KMS-11 (cell line): ENCODE results near the gene PHACTR4.

Source experiments
- H2AFZ ChIP-seq: fragments of 200-600 bp; sonication (generic); 2 replicates; pipeline ENCODE4 v1.6.1; 2016; ENCODE audit warnings: antibody characterized with exemption, mixed run types, low read depth
- H3K27ac ChIP-seq: fragments of 200-600 bp; sonication (generic); 2 replicates; pipeline ENCODE4 v1.6.1; 2016; ENCODE audit warnings: mild to moderate bottlenecking, mixed run types
- H3K27me3 ChIP-seq: fragments of 200-600 bp; sonication (generic); 2 replicates; pipeline ENCODE4 v1.6.1; 2017; ENCODE audit warnings: mild to moderate bottlenecking, low read depth, mixed run types, moderate library complexity; ENCODE audit not compliant: insufficient read depth
- H3K36me3 ChIP-seq: fragments of 200-600 bp; sonication (generic); 2 replicates; pipeline ENCODE4 v1.6.1; 2017; ENCODE audit warnings: mild to moderate bottlenecking, mixed run types; ENCODE audit not compliant: insufficient read depth
- H3K4me1 ChIP-seq: fragments of 200-600 bp; sonication (generic); 2 replicates; pipeline ENCODE4 v1.6.1; 2016; ENCODE audit warnings: mild to moderate bottlenecking, low read depth, mixed run types; ENCODE audit not compliant: poor library complexity, severe bottlenecking
- H3K4me2 ChIP-seq: fragments of 200-600 bp; sonication (generic); 2 replicates; pipeline ENCODE4 v1.7.0; 2016; ENCODE audit warnings: mild to moderate bottlenecking, mixed run types
- H3K4me3 ChIP-seq: fragments of 200-600 bp; sonication (generic); IDR thresholded peaks from 2 replicates; pipeline ENCODE4 v1.6.1; 2017; ENCODE audit warnings: low read depth, low read length, mixed read lengths; ENCODE audit not compliant: insufficient read depth
- H3K79me2 ChIP-seq: fragments of 200-600 bp; sonication (generic); 2 replicates; pipeline ENCODE4 v1.6.1; 2016; ENCODE audit warnings: low read depth, mixed run types; ENCODE audit not compliant: insufficient read depth
- H3K9ac ChIP-seq: fragments of 200-600 bp; sonication (generic); 2 replicates; pipeline ENCODE4 v1.6.1; 2016; ENCODE audit warnings: mild to moderate bottlenecking, mixed run types
- H4K20me1 ChIP-seq: fragments of 200-600 bp; sonication (generic); 2 replicates; pipeline ENCODE4 v1.6.1; 2016; ENCODE audit warnings: mild to moderate bottlenecking, mixed run types; ENCODE audit not compliant: insufficient read depth
- CTCF ChIP-seq: fragments of 200-600 bp; sonication (generic); conservative IDR thresholded peaks from 2 replicates; pipeline ENCODE4 v1.6.1; 2017; ENCODE audit warnings: low read depth, mild to moderate bottlenecking, antibody characterized with exemption, low read length, moderate library complexity, mixed read lengths

PHACTR4 gene

GRCh38 chr1:28369371-28370238 is at the start of gene PHACTR4:
PHACTR4 (plus strand) TSS chr1:28369740; CDS start chr1:28407448, 37,708 bp downstream.
- Histone ChIP-seq H3K27ac (peak within 1 kb of the TSS; percentile 85), H4K20me1 (no peaks in the 10 kb centered on the region), H3K4me1 (peaks cover 40% of the 10 kb centered on the region), H3K4me2 (peak within 1 kb of the TSS; percentile 66), H3K36me3 (no peaks in the 10 kb centered on the region), H3K4me3 (peak within 1 kb of the TSS; percentile 90), H3K27me3 (no peaks in the 10 kb centered on the region), H2AFZ (peak within 1 kb of the TSS; percentile 92), H3K9ac (peak within 1 kb of the TSS; percentile 95), H3K79me2 (peaks cover 38% of the 10 kb centered on the region)
- TF ChIP-seq CTCF = no peak

DNA sequence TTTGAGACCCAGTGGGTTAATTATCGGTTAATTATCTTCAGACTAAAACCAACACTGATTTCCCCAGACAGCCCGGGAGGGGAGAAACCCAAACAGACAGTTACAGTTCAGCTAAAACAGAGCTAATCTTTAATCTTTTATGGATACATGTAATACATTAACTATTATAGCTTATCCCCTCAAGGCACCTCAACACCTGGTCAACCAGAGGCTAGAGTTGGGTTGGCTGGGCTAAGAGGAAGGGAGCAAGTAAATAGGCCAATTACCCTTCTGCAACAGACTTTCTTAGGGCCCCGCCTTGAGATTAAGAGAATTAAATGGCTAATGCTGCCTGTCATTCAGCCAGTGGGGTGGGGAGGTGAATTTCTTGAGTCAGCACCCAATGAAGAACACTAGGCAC is 47.3 kb upstream of the PHACTR4 start:
- H3K36me3 ChIP-seq = no peaks in the 10 kb centered on the region
- no peak overlapping the region for H3K4me3 ChIP-seq
- H3K27me3 ChIP-seq = no peaks in the 10 kb centered on the region
- no peaks in the 10 kb centered on the region for H3K4me1 ChIP-seq
- H3K4me2 ChIP-seq = no peak overlapping the region
- no peak overlapping the region for H3K27ac ChIP-seq
- no peak for TF ChIP-seq CTCF
- no peak overlapping the region for H2AFZ ChIP-seq
- no peaks in the 10 kb centered on the region for H3K79me2 ChIP-seq
- H4K20me1 ChIP-seq = no peaks in the 10 kb centered on the region
- no peak overlapping the region for H3K9ac ChIP-seq

DNA sequence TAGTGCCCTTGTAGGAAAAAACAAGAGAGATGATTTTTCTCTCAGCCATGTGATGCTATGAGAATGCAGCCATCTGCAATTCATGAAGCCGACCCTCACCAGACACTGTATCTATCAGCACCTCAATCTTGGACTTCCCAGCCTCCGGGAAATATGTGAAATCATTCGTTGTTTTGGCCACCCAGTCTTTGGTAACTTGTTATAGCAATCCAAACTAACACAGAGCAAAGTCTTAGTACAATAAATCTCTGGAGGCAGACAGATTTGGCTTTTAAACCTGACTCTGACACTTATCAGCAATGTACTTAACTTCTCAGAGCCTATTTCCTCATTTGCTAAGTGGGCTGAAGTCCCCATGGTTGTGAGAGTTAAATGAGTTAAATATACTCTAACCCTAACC is 45.8 kb upstream of the PHACTR4 start:
- no peaks in the 10 kb centered on the region for H3K27me3 ChIP-seq
- H2AFZ ChIP-seq = no peak overlapping the region
- no peaks in the 10 kb centered on the region for H4K20me1 ChIP-seq
- no peak overlapping the region for H3K9ac ChIP-seq
- no peaks in the 10 kb centered on the region for H3K36me3 ChIP-seq
- no peak for TF ChIP-seq CTCF
- H3K27ac ChIP-seq = no peak overlapping the region
- no peak overlapping the region for H3K4me3 ChIP-seq
- no peaks in the 10 kb centered on the region for H3K79me2 ChIP-seq
- no peak overlapping the region for H3K4me2 ChIP-seq
- no peaks in the 10 kb centered on the region for H3K4me1 ChIP-seq

- Histone ChIP-seq H3K4me2 (no peak overlapping the region), H3K36me3 (no peaks in the 10 kb centered on the region), H3K4me3 (no peak overlapping the region), H4K20me1 (no peaks in the 10 kb centered on the region), H3K27ac (no peak overlapping the region), H3K79me2 (peaks cover 7% of the 10 kb centered on the region; the same call in 1 of the 2 replicates), H2AFZ (no peak overlapping the region), H3K4me1 (peaks cover 6% of the 10 kb centered on the region), H3K9ac (no peak overlapping the region), H3K27me3 (no peaks in the 10 kb centered on the region)
- no peak for TF ChIP-seq CTCF
These were observed 43.0 kb upstream of the PHACTR4 start for GRCh38 chr1:28326515-28326914.
